Prostate gland (tissue), 2 donors: Measurements from ENCODE around the gene APBA2.

ENCODE experiments used
- POLR2A ChIP-seq: fragments of 450-650 bp; IDR thresholded peaks from one replicate; pipeline ENCODE4 v1.6.1; 2016; ENCODE audit warnings: antibody characterized with exemption, mild to moderate bottlenecking
- POLR2AphosphoS5 ChIP-seq: sonication (generic); formaldehyde crosslinking; IDR thresholded peaks from one replicate; pipeline ENCODE4 v1.6.1; 2017; ENCODE audit warnings: antibody characterized with exemption
- TF ChIP-seq, protein P1 (sequence below), 4 experiments: fragments of 200-600 bp in 2 of 4; fragments of 450-650 bp in 2 of 4; sonication (generic) in 2 of 4; IDR thresholded peaks; 1 replicate in 3 of 4; 2 replicates in 1 of 4; pipeline ENCODE4 v1.5.1; 2016 to 2019; ENCODE audit warnings: antibody characterized with exemption in 4 of 4, mild to moderate bottlenecking in 2 of 4, moderate library complexity in 2 of 4

DNA sequence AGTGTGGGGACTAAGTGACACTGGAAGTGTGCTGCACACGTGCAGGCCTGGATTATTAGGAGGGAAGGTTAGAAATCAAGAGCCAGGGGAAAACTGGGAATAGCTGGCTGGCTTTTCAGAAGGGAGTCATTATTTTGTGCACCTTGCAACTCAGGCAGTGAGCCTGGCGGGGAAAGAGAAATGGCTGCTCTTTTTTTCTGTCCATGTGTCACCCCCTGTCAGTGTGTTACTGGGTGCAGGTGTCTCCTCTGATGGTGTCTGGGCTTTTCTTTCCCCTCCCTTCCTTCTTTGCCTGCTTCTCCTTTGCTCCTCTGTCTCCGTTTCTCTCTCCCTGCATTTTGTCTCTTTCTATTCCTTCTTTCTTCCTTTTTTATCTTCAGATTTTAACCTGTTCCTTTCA lies 130.7 kb downstream of the APBA2 start:
- TF ChIP-seq POLR2A (no peak), POLR2AphosphoS5 (no peak)
- TF ChIP-seq, protein P1, sequence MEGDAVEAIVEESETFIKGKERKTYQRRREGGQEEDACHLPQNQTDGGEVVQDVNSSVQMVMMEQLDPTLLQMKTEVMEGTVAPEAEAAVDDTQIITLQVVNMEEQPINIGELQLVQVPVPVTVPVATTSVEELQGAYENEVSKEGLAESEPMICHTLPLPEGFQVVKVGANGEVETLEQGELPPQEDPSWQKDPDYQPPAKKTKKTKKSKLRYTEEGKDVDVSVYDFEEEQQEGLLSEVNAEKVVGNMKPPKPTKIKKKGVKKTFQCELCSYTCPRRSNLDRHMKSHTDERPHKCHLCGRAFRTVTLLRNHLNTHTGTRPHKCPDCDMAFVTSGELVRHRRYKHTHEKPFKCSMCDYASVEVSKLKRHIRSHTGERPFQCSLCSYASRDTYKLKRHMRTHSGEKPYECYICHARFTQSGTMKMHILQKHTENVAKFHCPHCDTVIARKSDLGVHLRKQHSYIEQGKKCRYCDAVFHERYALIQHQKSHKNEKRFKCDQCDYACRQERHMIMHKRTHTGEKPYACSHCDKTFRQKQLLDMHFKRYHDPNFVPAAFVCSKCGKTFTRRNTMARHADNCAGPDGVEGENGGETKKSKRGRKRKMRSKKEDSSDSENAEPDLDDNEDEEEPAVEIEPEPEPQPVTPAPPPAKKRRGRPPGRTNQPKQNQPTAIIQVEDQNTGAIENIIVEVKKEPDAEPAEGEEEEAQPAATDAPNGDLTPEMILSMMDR (IDR thresholded peaks at IDR 0.05), result no peak
